SK-N-SH treated with all-trans-retinoic acid at 6 μM for 48 hours (cell line): ENCODE measurements around the gene TSSK2.

Experiments used
- ARNTL ChIP-seq: fragments of 450-650 bp; formaldehyde crosslinking; IDR thresholded peaks from 2 replicates; pipeline ENCODE4 v1.5.0; 2020; ENCODE audit warnings: low read depth, mild to moderate bottlenecking, moderate library complexity, borderline replicate concordance
- BACH2 ChIP-seq: fragments of 250-450 bp; sonication (Bioruptor Pico); IDR thresholded peaks from 2 replicates; pipeline ENCODE4 v1.9.0; 2021; ENCODE audit warnings: mild to moderate bottlenecking, borderline replicate concordance
- CREB5 ChIP-seq: fragments of 250-450 bp; sonication (Bioruptor Pico); IDR thresholded peaks from 2 replicates; pipeline ENCODE4 v1.5.1; 2020; ENCODE audit warnings: low read depth, mild to moderate bottlenecking, moderate library complexity
- CSRNP3 ChIP-seq: fragments of 250-450 bp; sonication (Bioruptor Pico); IDR thresholded peaks from 2 replicates; pipeline ENCODE4 v1.5.1; 2021; ENCODE audit warnings: mild to moderate bottlenecking, moderate library complexity
- OSR1 ChIP-seq: fragments of 250-450 bp; sonication (Bioruptor Pico); IDR thresholded peaks from 2 replicates; pipeline ENCODE4 v1.8.0; 2022; ENCODE audit warnings: moderate library complexity, mild to moderate bottlenecking, inconsistent platforms
- PATZ1 ChIP-seq: fragments of 250-450 bp; sonication (Bioruptor Pico); IDR thresholded peaks from 2 replicates; pipeline ENCODE4 v1.8.0; 2020; ENCODE audit warnings: mild to moderate bottlenecking, moderate library complexity, borderline replicate concordance
- PPARA ChIP-seq: fragments of 250-450 bp; sonication (Bioruptor Pico); IDR thresholded peaks from 2 replicates; pipeline ENCODE4 v1.5.0; 2020; ENCODE audit warnings: mild to moderate bottlenecking, borderline replicate concordance
- SNAI2 ChIP-seq: fragments of 250-450 bp; sonication (Bioruptor Pico); IDR thresholded peaks from 2 replicates; pipeline ENCODE4 v1.5.0; 2020; ENCODE audit warnings: mild to moderate bottlenecking, moderate library complexity
- ZFP3 ChIP-seq: fragments of 250-450 bp; sonication (Bioruptor Pico); IDR thresholded peaks from 2 replicates; pipeline ENCODE4 v1.5.0; 2020; ENCODE audit warnings: mild to moderate bottlenecking, moderate library complexity
- ZFP30 ChIP-seq: fragments of 450-650 bp; formaldehyde crosslinking; IDR thresholded peaks from 2 replicates; pipeline ENCODE4 v1.5.0; 2022; ENCODE audit warnings: mild to moderate bottlenecking, moderate library complexity
- ZNF565 ChIP-seq: fragments of 450-650 bp; formaldehyde crosslinking; conservative IDR thresholded peaks from 2 replicates; pipeline ENCODE4 v1.5.0; 2020; ENCODE audit warnings: low read depth, mild to moderate bottlenecking, moderate library complexity
- ZNF8 ChIP-seq: fragments of 450-650 bp; formaldehyde crosslinking; IDR thresholded peaks from 2 replicates; pipeline ENCODE4 v1.5.0; 2020; ENCODE audit warnings: mild to moderate bottlenecking, moderate library complexity
- TF ChIP-seq, protein P1 (sequence below): fragments of 250-450 bp; sonication (Bioruptor Pico); IDR thresholded peaks from 2 replicates; pipeline ENCODE4 v1.8.0; 2021; ENCODE audit warnings: low read depth, mild to moderate bottlenecking, moderate library complexity, borderline replicate concordance

GRCh38 chr22:19110646-19111045, 20.5 kb upstream of the TSSK2 start:
- no peak for TF ChIP-seq ZFP30 (CRISPR knock-in tag)
- no peak for TF ChIP-seq PATZ1 (CRISPR knock-in tag)
- TF ChIP-seq PPARA (CRISPR knock-in tag), result no peak
- no peak for TF ChIP-seq OSR1 (CRISPR knock-in tag)
- no peak for TF ChIP-seq ARNTL (CRISPR knock-in tag)
- no peak for TF ChIP-seq BACH2 (CRISPR knock-in tag)
- TF ChIP-seq ZNF8 (CRISPR knock-in tag), result no peak
- TF ChIP-seq, protein P1, sequence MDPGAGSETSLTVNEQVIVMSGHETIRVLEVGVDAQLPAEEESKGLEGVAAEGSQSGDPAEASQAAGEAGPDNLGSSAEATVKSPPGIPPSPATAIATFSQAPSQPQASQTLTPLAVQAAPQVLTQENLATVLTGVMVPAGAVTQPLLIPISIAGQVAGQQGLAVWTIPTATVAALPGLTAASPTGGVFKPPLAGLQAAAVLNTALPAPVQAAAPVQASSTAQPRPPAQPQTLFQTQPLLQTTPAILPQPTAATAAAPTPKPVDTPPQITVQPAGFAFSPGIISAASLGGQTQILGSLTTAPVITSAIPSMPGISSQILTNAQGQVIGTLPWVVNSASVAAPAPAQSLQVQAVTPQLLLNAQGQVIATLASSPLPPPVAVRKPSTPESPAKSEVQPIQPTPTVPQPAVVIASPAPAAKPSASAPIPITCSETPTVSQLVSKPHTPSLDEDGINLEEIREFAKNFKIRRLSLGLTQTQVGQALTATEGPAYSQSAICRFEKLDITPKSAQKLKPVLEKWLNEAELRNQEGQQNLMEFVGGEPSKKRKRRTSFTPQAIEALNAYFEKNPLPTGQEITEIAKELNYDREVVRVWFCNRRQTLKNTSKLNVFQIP (CRISPR knock-in tag), result no peak
- TF ChIP-seq CREB5, result no peak
- TF ChIP-seq ZFP3, result no peak
- TF ChIP-seq SNAI2 (CRISPR knock-in tag), result no peak
- TF ChIP-seq CSRNP3 (CRISPR knock-in tag), result no peak
- TF ChIP-seq ZNF565 (CRISPR knock-in tag), result no peak
